SU-DHL-6 (cell line): ENCODE data around the gene PIK3R1.

Source experiments
- CTCF ChIP-seq: fragments of 200-600 bp; sonication (generic); IDR thresholded peaks from one replicate; pipeline ENCODE4 v1.5.1; 2017; ENCODE audit warnings: antibody characterized with exemption, mild to moderate bottlenecking, low read length, moderate library complexity; ENCODE audit not compliant: insufficient read depth, poor library complexity, severe bottlenecking
- EZH2phosphoT487 ChIP-seq: fragments of 200-600 bp; sonication (generic), shearing (Covaris generic); conservative IDR thresholded peaks from 2 replicates; pipeline ENCODE4 v1.6.1; 2018; ENCODE audit warnings: mild to moderate bottlenecking, antibody characterized with exemption, low read length, moderate library complexity, mixed read lengths

- no peak for TF ChIP-seq CTCF
- no peak for TF ChIP-seq EZH2phosphoT487
Measured at GRCh38 chr5:68303038-68303738, 87.6 kb downstream of the PIK3R1 start.
